ENCODE results near the gene YBEY.

DNA sequence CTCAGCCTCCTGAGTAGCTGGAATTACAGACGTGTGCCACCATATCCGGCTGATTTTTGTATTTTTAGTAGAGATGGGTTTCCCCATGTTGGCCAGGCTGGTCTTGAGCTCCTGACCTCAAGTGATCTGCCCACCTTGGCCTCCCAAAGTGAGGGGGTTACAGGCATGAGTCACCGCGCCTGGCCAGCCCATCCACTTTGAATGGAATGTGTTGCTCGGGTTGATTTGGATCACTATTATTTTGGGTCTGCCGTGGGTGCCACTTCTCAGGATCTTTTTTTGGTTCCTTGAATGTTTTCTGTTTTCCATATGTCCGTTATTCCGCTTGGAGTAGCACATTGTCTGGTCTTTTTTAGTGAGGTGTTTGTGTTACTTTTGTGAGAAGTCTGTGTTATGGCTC is 54.9 kb downstream of the YBEY start:
- TF ChIP-seq, protein P1, sequence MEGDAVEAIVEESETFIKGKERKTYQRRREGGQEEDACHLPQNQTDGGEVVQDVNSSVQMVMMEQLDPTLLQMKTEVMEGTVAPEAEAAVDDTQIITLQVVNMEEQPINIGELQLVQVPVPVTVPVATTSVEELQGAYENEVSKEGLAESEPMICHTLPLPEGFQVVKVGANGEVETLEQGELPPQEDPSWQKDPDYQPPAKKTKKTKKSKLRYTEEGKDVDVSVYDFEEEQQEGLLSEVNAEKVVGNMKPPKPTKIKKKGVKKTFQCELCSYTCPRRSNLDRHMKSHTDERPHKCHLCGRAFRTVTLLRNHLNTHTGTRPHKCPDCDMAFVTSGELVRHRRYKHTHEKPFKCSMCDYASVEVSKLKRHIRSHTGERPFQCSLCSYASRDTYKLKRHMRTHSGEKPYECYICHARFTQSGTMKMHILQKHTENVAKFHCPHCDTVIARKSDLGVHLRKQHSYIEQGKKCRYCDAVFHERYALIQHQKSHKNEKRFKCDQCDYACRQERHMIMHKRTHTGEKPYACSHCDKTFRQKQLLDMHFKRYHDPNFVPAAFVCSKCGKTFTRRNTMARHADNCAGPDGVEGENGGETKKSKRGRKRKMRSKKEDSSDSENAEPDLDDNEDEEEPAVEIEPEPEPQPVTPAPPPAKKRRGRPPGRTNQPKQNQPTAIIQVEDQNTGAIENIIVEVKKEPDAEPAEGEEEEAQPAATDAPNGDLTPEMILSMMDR (IDR thresholded peaks at IDR 0.05), result no peak
- no peak for TF ChIP-seq POLR2A (IDR thresholded peaks at IDR 0.05)

Data from vagina (tissue), 2 donors.